GM12875 (cell line): Measurements from ENCODE around the gene SLC5A1.

Source experiments
- H3K4me3 ChIP-seq: one replicate; pipeline ENCODE4 v1.5.1; 2011; ENCODE audit warnings: low read depth, low read length, control low read depth
- CTCF ChIP-seq: IDR thresholded peaks from 2 replicates; pipeline ENCODE4 v1.5.1; 2011; ENCODE audit warnings: low read depth, mild to moderate bottlenecking, control low read depth, inconsistent platforms, low read length, moderate library complexity, borderline replicate concordance; ENCODE audit not compliant: insufficient read depth

Gene SLC5A1

GRCh38 chr22:32059426-32059825 is 16.4 kb downstream of the SLC5A1 start:
- no peak overlapping the region for H3K4me3 ChIP-seq
- no peak for TF ChIP-seq CTCF

- no peak overlapping the region for H3K4me3 ChIP-seq
- no peak for TF ChIP-seq CTCF
Measured at GRCh38 chr22:32063701-32064100, 20.6 kb downstream of the SLC5A1 start.

GRCh38 chr22:32066820-32067219 is 23.8 kb downstream of the SLC5A1 start:
- TF ChIP-seq CTCF: no peak
- H3K4me3 ChIP-seq: no peak overlapping the region

- no peak overlapping the region for H3K4me3 ChIP-seq
- no peak for TF ChIP-seq CTCF
Measured at GRCh38 chr22:32067613-32068012, 24.6 kb downstream of the SLC5A1 start.

- H3K4me3 ChIP-seq: no peak overlapping the region
- no peak for TF ChIP-seq CTCF
Measured at GRCh38 chr22:32069579-32070372, 26.7 kb downstream of the SLC5A1 start.

- no peak for TF ChIP-seq CTCF
- H3K4me3 ChIP-seq: no peak overlapping the region
Measured at GRCh38 chr22:32073262-32073661, 30.2 kb downstream of the SLC5A1 start.

- TF ChIP-seq CTCF: no peak
- no peak overlapping the region for H3K4me3 ChIP-seq
Measured at GRCh38 chr22:32073823-32074380, 30.8 kb downstream of the SLC5A1 start.
